ACC112 (cell line): ENCODE data around the gene PIGN.
"Not testable (repeated sequence)": the region's sequence is repeated elsewhere in the genome, so short reads cannot be mapped to it uniquely, and the experiment has no call there.

Experiments used
- H2AFZ ChIP-seq: fragments of 200-600 bp; sonication (generic); one replicate; pipeline ENCODE4 v1.6.0; 2017; ENCODE audit warnings: antibody characterized with exemption, low read length; ENCODE audit not compliant: unreplicated experiment
- H3K27ac ChIP-seq: fragments of 200-600 bp; sonication (generic); 2 replicates; pipeline ENCODE4 v1.5.1; 2014; ENCODE audit warnings: low read depth, mild to moderate bottlenecking, antibody characterized with exemption, low read length, moderate library complexity
- H3K27me3 ChIP-seq: fragments of 200-600 bp; sonication (generic); 2 replicates; pipeline ENCODE4 v1.6.1; 2014; ENCODE audit warnings: mild to moderate bottlenecking, antibody characterized with exemption, low read length, moderate library complexity, mixed read lengths; ENCODE audit not compliant: insufficient read depth
- H3K36me3 ChIP-seq: fragments of 200-600 bp; sonication (generic); 2 replicates; pipeline ENCODE4 v1.6.1; 2016; ENCODE audit warnings: mild to moderate bottlenecking, antibody characterized with exemption, low read length, moderate library complexity, mixed read lengths; ENCODE audit not compliant: insufficient read depth
- H3K4me1 ChIP-seq: fragments of 200-600 bp; sonication (generic); one replicate; pipeline ENCODE4 v1.6.1; 2016; ENCODE audit warnings: low read length, mixed read lengths; ENCODE audit not compliant: insufficient read depth, unreplicated experiment, control insufficient read depth
- H3K4me3 ChIP-seq: fragments of 200-600 bp; sonication (generic); 2 replicates; pipeline ENCODE4 v1.5.1; 2014; ENCODE audit warnings: mild to moderate bottlenecking, low read depth, low read length
- H3K79me2 ChIP-seq: fragments of 200-600 bp; sonication (generic); one replicate; pipeline ENCODE4 v1.6.0; 2016; ENCODE audit warnings: low read length; ENCODE audit not compliant: control insufficient read depth, unreplicated experiment, insufficient read depth

Gene PIGN

GRCh38 chr18:62182220-62182619 lies 4.6 kb downstream of the PIGN start:
- peaks cover 21% of the 10 kb centered on the region for H3K79me2 ChIP-seq
- H2AFZ ChIP-seq: no peak overlapping the region
- no peak overlapping the region for H3K27ac ChIP-seq
- H3K36me3 ChIP-seq: no peaks in the 10 kb centered on the region
- H3K4me1 ChIP-seq: peaks cover 15% of the 10 kb centered on the region
- H3K27me3 ChIP-seq: no peaks in the 10 kb centered on the region
- no peak overlapping the region for H3K4me3 ChIP-seq

- Histone ChIP-seq H3K27ac (no peak overlapping the region), H3K4me3 (no peak overlapping the region), H3K36me3 (no peaks in the 10 kb centered on the region), H3K79me2 (peaks cover 11% of the 10 kb centered on the region), H3K27me3 (no peaks in the 10 kb centered on the region), H3K4me1 (peaks cover under 1% of the 10 kb centered on the region), H2AFZ (no peak overlapping the region)
Measured at GRCh38 chr18:62179213-62179612, 7.6 kb downstream of the PIGN start.

GRCh38 chr18:62177271-62177670 lies 9.6 kb downstream of the PIGN start:
- H3K36me3 ChIP-seq: no peaks in the 10 kb centered on the region
- H3K79me2 ChIP-seq: peaks cover 3% of the 10 kb centered on the region
- H3K4me1 ChIP-seq: no peaks in the 10 kb centered on the region
- H3K27me3 ChIP-seq: no peaks in the 10 kb centered on the region
- H3K27ac ChIP-seq: no peak overlapping the region
- no peak overlapping the region for H2AFZ ChIP-seq
- no peak overlapping the region for H3K4me3 ChIP-seq

- no peak overlapping the region for H3K27ac ChIP-seq
- no peak overlapping the region for H3K4me3 ChIP-seq
- H3K36me3 ChIP-seq: no peaks in the 10 kb centered on the region
- H3K4me1 ChIP-seq: no peaks in the 10 kb centered on the region
- no peak overlapping the region for H2AFZ ChIP-seq
- peaks cover 3% of the 10 kb centered on the region for H3K79me2 ChIP-seq
- H3K27me3 ChIP-seq: no peaks in the 10 kb centered on the region
Measured at GRCh38 chr18:62175521-62175920, 11.3 kb downstream of the PIGN start.

- Histone ChIP-seq H3K27me3 (no peaks in the 10 kb centered on the region), H3K79me2 (peaks cover 3% of the 10 kb centered on the region), H3K36me3 (no peaks in the 10 kb centered on the region), H3K4me1 (no peaks in the 10 kb centered on the region), H3K4me3 (no peak overlapping the region), H2AFZ (no peak overlapping the region), H3K27ac (no peak overlapping the region)
Measured at GRCh38 chr18:62172298-62172697, 14.6 kb downstream of the PIGN start.

GRCh38 chr18:62170857-62171256 lies 16.0 kb downstream of the PIGN start:
- Histone ChIP-seq H3K36me3 (no peaks in the 10 kb centered on the region), H2AFZ (no peak overlapping the region), H3K27me3 (no peaks in the 10 kb centered on the region), H3K4me3 (no peak overlapping the region), H3K79me2 (no peaks in the 10 kb centered on the region), H3K4me1 (no peaks in the 10 kb centered on the region), H3K27ac (no peak overlapping the region)

- not testable (repeated sequence) for H3K27ac ChIP-seq, H3K4me3 ChIP-seq, H3K79me2 ChIP-seq
Measured at GRCh38 chr18:62166524-62166923, 20.3 kb downstream of the PIGN start.

GRCh38 chr18:62165583-62165982 lies 21.3 kb downstream of the PIGN start:
- no peaks in the 10 kb centered on the region for H3K27me3 ChIP-seq
- no peak overlapping the region for H3K4me3 ChIP-seq
- no peak overlapping the region for H2AFZ ChIP-seq
- H3K4me1 ChIP-seq: no peaks in the 10 kb centered on the region
- no peaks in the 10 kb centered on the region for H3K36me3 ChIP-seq
- H3K27ac ChIP-seq: no peak overlapping the region
- no peaks in the 10 kb centered on the region for H3K79me2 ChIP-seq

More at GRCh38 chr18:62166524-62166923, 20.3 kb downstream of the PIGN start:
- not testable (repeated sequence) for H3K27me3 ChIP-seq, H2AFZ ChIP-seq, H3K36me3 ChIP-seq, H3K4me1 ChIP-seq

- no peaks in the 10 kb centered on the region for H3K27me3 ChIP-seq
- H3K27ac ChIP-seq: no peak overlapping the region
- no peaks in the 10 kb centered on the region for H3K36me3 ChIP-seq
- H3K79me2 ChIP-seq: no peaks in the 10 kb centered on the region
- no peaks in the 10 kb centered on the region for H3K4me1 ChIP-seq
- no peak overlapping the region for H3K4me3 ChIP-seq
- H2AFZ ChIP-seq: no peak overlapping the region
Measured at GRCh38 chr18:62164855-62165487, 21.9 kb downstream of the PIGN start.

GRCh38 chr18:62164310-62164709 lies 22.5 kb downstream of the PIGN start:
- H3K4me3 ChIP-seq: no peak overlapping the region
- H3K4me1 ChIP-seq: no peaks in the 10 kb centered on the region
- H2AFZ ChIP-seq: no peak overlapping the region
- no peaks in the 10 kb centered on the region for H3K27me3 ChIP-seq
- no peak overlapping the region for H3K27ac ChIP-seq
- no peaks in the 10 kb centered on the region for H3K36me3 ChIP-seq
- no peaks in the 10 kb centered on the region for H3K79me2 ChIP-seq

GRCh38 chr18:62157843-62158242 lies 29.0 kb downstream of the PIGN start:
- Histone ChIP-seq H2AFZ (no peak overlapping the region), H3K36me3 (peaks cover 4% of the 10 kb centered on the region; the same call in 1 of the 2 replicates), H3K27ac (no peak overlapping the region), H3K79me2 (no peaks in the 10 kb centered on the region), H3K27me3 (no peaks in the 10 kb centered on the region), H3K4me3 (no peak overlapping the region), H3K4me1 (no peaks in the 10 kb centered on the region)
